Heart right ventricle (tissue), 16 donors: ENCODE results near the gene TJP1. TPM values are rescaled to one million over a fixed set of nuclear protein-coding genes. Genes with fewer than 3 reads are reported as not detected.
"Not testable (repeated sequence)": the region's sequence is repeated elsewhere in the genome, so short reads cannot be mapped to it uniquely, and the experiment has no call there.

Source experiments
- ATAC-seq, 8 donors: fragments of 200-7000 bp; cut with Tn5 transposase; one replicate each; pipeline ENCODE4 v1.9.1; 2020; ENCODE audit warnings: mild to moderate bottlenecking in 8 of 8, moderate library complexity in 8 of 8, moderate number of reproducible peaks in 1 of 8
- DNase-seq, 2 donors: peaks; one replicate each; pipeline ENCODE4 v3.0.0-alpha.2; 2020
- H3K27ac ChIP-seq, 10 donors: fragments of 200-600 bp; sonication (generic) in 2 of 10; one replicate each; pipeline versions ENCODE4 v1.5.0 to v1.8.0; 2020 to 2022; ENCODE audit warnings: mild to moderate bottlenecking in 3 of 10
- H3K27me3 ChIP-seq, 7 donors: fragments of 200-600 bp; one replicate each; pipeline ENCODE4 v1.8.0; 2021 to 2022; ENCODE audit warnings: mild to moderate bottlenecking in 2 of 7
- H3K36me3 ChIP-seq, 9 donors: fragments of 200-600 bp; sonication (generic) in 1 of 9; one replicate each; pipeline versions ENCODE4 v1.5.0 to v1.8.0; 2020 to 2022; ENCODE audit warnings: mild to moderate bottlenecking in 2 of 9
- H3K4me1 ChIP-seq, 9 donors: fragments of 200-600 bp; sonication (generic) in 1 of 9; one replicate each; pipeline versions ENCODE4 v1.5.0 to v1.8.0; 2020 to 2022; ENCODE audit warnings: mild to moderate bottlenecking in 4 of 9
- H3K4me3 ChIP-seq, 10 donors: fragments of 200-600 bp; sonication (generic) in 2 of 10; one replicate each; pipeline versions ENCODE4 v1.5.0 to v1.8.0; 2020 to 2022; ENCODE audit warnings: mild to moderate bottlenecking in 7 of 10, moderate library complexity in 2 of 10
- H3K9me3 ChIP-seq, 11 donors: fragments of 200-600 bp in 10 of 11; sonication (generic) in 2 of 11; one replicate each; pipeline versions ENCODE4 v1.5.0 to v1.8.0; 2013 to 2022; ENCODE audit warnings: mild to moderate bottlenecking in 2 of 11, control low read depth in 1 of 11, moderate library complexity in 1 of 11
- CTCF ChIP-seq, 9 donors: fragments of 200-600 bp; sonication (generic) in 2 of 9; IDR thresholded peaks; one replicate each; pipeline versions ENCODE4 v1.5.0 to v1.8.0; 2021 to 2022; ENCODE audit warnings: antibody characterized with exemption in 9 of 9, mild to moderate bottlenecking in 5 of 9, moderate library complexity in 1 of 9
- WGBS, 2 donors: extraction: QIAGEN DNeasy Blood & Tissue Kit; methylation state at CpG; one replicate each; pipeline ENCODE4 v1.1.7; 2013; ENCODE audit warnings: inconsistent platforms in 1 of 2; 5-methylcytosine and 5-hydroxymethylcytosine counted together
- intact Hi-C, 10 donors: fragments of 100-400 bp; cut with DNase I; formaldehyde crosslinking; loops; one replicate each; pipeline versions ENCODE4 v1.11.1 to v1.14.2; 2022
- polyA plus RNA-seq, 2 donors: library from polyadenylated mRNA; stranded (reverse); fragments of 200-250 nt; gene quantifications; one replicate each; pipeline ENCODE4 v1.2.3, GENCODE V29; 2013
- total RNA-seq, 10 donors: library from RNA; stranded (reverse); fragmentation: NEBNext Ultra II Directional in 3 of 10; extraction: Animal tissue kit (Norgen Biotek cat#: 25700) in 3 of 10; gene quantifications; one replicate each; pipeline versions ENCODE4 v1.2.1 to v1.2.4, GENCODE V29; 2021 to 2023
- donor health status: Arrhythmogenic right ventricular cardiomyopathy.
- donor health status: ischemic (EF 13 %, LVEDD 7.1; RV severe dilation, severe dysfunction).
- donor health status: healthy with polysubstance abuse.
- donor health status: DM: no; HTN: yes; CAD: no.
- donor health status: DM: no; HTN: no; CAD: no.
- donor health status: ischemic (EF 25% LVEDD 6.9; RV normal size, moderate dysfunction).
- donor health status: ischemic (EF 25% LVEDD 5.7; RV mildly dilated, moderate dysfunction).
- donor health status: healthy.
- donor health status: DM: yes; HTN: yes; CAD: no.
- donor health status: Ischemic cardiomyopathy.
- donor health status: ischemic (EF 35%, LVEDD 5.7; RV mildly dilated, moderate dysfunction).
- donor health status: nonischemic (EF 11% LVEDD 7.7; RV severe dilation, severe dysfunction).
- donor health status: DM: yes; HTN: yes; CAD: no.
- donor health status: PGD.
- donor health status: ischemic (EF 29% LVEDD 5.4; RV normal size, mild dysfunction).
- donor health status: nonischemic (EF 23%, LVEDD 6.1; RV moderate dilation, normal function).

TJP1 gene
- total and polyA plus RNA-seq, 12 donors: 22.8 to 166 (median 118) TPM

- H3K4me1 ChIP-seq: no peaks in the 10 kb centered on the region
- H3K9me3 ChIP-seq: no peaks in the 10 kb centered on the region
- H3K27me3 ChIP-seq: peaks cover 0 to 24% (median 0%) of the 10 kb centered on the region in 7 donors
- no peaks in the 10 kb centered on the region for H3K36me3 ChIP-seq
- ATAC-seq (no peak), DNase-seq (no peak)
- H3K27ac ChIP-seq: no peak overlapping the region
- intact Hi-C loops: loop anchor here in 4 of 10 donors (10.0 kb wide), 2 partner anchors 380 to 410 kb away; no protein-coding TSS in a partner anchor
- TF ChIP-seq CTCF (IDR thresholded peaks at IDR 0.05): no peak
- H3K4me3 ChIP-seq: no peak overlapping the region
- 79 to 83% methylated on average over 13 of the region's 13 CpGs for WGBS, 2 donors
Observed at GRCh38 chr15:29664406-29664805, 157.9 kb downstream of the TJP1 start.

GRCh38 chr15:29657476-29657817 lies 164.8 kb downstream of the TJP1 start:
- intact Hi-C loops, ATAC-seq, H3K36me3 ChIP-seq: not testable (repeated sequence)

GRCh38 chr15:29656636-29657475 lies 165.4 kb downstream of the TJP1 start:
- no peak overlapping the region for H3K4me3 ChIP-seq
- no peak for TF ChIP-seq CTCF (IDR thresholded peaks at IDR 0.05)
- H3K27ac ChIP-seq: no peak overlapping the region
- DNase-seq: no peak
- 79 to 85% methylated on average over 33 of the region's 33 CpGs for WGBS, 2 donors
- peaks cover 0 to 9% (median 0%) of the 10 kb centered on the region in 7 donors for H3K27me3 ChIP-seq
- intact Hi-C loops: no loop called here
- no peaks in the 10 kb centered on the region for H3K4me1 ChIP-seq
- H3K9me3 ChIP-seq: peaks cover 0 to 17% (median 0%) of the 10 kb centered on the region in 11 donors
- no peaks in the 10 kb centered on the region for H3K36me3 ChIP-seq
- no peak for ATAC-seq

More at GRCh38 chr15:29657476-29657817, 164.8 kb downstream of the TJP1 start:
- not testable (repeated sequence) for H3K4me3 ChIP-seq, H3K4me1 ChIP-seq, DNase-seq, H3K27ac ChIP-seq
- Histone ChIP-seq H3K9me3 (peaks cover 0 to 11% (median 0%) of the 10 kb centered on the region in 11 donors), H3K27me3 (peaks cover 0 to 13% (median 0%) of the 10 kb centered on the region in 7 donors)
- WGBS, 2 donors: 82 to 90% methylated on average over 6 of the region's 6 CpGs

- ATAC-seq: peak in 3 of 8 donors; percentile 65 to 80 (median 67)
- H3K4me1 ChIP-seq: no peaks in the 10 kb centered on the region
- no peaks in the 10 kb centered on the region for H3K36me3 ChIP-seq
- peak in 1 of 2 donors; percentile 36 for DNase-seq
- H3K27me3 ChIP-seq: peaks cover 0 to 3% (median 0%) of the 10 kb centered on the region in 7 donors
- intact Hi-C loops: no loop called here
- no peak overlapping the region for H3K4me3 ChIP-seq
- WGBS, 2 donors: 71 to 85% methylated on average over 7 of the region's 7 CpGs
- no peak for TF ChIP-seq CTCF (IDR thresholded peaks at IDR 0.05)
- peaks cover 0 to 18% (median 0%) of the 10 kb centered on the region in 11 donors for H3K9me3 ChIP-seq
- H3K27ac ChIP-seq: no peak overlapping the region
Observed at GRCh38 chr15:29652595-29652994, 169.7 kb downstream of the TJP1 start.
